GM19043 (cell line): ENCODE measurements around the gene WASHC2C.
"Not testable (repeated sequence)": the region's sequence is repeated elsewhere in the genome, so short reads cannot be mapped to it uniquely, and the experiment has no call there.

Experiments
- ATAC-seq: cut with Tn5 transposase; IDR thresholded peaks from one replicate; pipeline ENCODE4 v1.9.1; 2021; ENCODE audit warnings: low read depth; ENCODE audit not compliant: unreplicated experiment

WASHC2C gene

DNA sequence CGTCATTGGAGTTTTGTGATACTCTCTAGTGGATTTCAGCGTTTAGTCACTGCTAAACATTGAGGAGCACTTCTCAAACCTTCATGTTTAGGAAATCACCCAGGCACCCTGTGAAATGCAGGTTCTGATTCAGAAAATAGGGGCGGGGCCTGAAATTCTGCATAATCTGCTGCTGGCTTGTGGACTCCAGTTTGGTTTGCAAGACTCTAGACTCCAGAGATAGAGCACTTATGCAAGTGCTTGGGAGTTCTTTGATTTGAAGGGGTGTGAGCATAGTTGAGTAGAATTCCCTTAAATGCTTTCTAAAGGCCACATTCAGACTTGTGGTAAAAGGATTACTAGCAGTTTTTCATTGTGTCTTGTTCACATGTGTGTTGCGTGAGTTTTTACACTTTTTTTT lies 41.3 kb downstream of the WASHC2C start:
- ATAC-seq, result not testable (repeated sequence)

DNA sequence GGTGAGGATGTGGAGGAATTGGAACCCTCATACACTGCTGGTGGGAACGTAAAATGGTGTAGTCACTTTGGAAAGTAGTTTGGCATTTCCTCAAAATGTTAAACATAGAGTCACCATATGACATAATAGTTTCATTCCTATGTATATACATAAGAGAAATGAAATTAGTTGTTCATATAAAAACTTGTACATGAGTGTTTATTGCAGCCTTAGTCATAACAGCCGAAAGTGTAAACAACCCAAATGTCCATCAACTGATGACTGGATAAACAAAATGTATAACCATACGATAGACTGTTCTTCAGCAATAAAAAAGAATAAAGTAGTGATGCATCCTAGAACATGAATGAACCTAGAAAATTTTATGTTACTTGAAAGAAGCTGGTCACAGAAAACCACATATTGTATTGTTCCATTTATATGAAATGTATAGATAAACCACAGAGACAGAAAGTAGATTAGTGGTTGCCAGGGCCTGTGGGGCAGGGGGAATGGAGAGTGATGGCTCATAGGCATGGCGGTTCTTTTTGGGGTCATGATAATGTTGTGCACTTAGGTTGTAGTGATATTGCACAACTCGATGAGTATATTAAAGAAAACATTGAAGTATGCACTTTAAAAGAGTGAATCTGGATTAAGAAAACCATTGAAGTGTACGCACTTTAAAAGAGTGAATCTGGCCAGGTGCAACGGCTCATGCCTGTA lies 44.8 kb downstream of the WASHC2C start:
- not testable (repeated sequence) for ATAC-seq

DNA sequence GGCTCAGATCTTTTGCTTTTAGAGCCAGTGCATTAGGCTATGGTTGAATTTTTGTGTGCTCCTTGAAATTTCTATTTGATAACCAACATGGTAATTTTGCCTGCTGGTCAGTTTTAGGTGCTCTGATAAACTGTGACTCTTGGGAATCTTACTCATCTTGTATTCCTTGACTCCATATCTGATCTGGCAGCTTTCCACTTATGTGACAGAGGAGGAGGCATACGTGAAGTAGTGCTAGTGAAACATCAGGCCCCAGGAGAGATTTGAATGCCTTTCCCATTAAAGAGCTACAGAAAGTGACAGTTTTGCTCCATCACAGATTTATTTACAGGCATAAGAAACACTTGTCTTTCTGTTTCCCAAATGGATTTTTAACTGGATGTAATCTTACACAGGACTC lies 59.2 kb downstream of the WASHC2C start:
- ATAC-seq, result not testable (repeated sequence)

DNA sequence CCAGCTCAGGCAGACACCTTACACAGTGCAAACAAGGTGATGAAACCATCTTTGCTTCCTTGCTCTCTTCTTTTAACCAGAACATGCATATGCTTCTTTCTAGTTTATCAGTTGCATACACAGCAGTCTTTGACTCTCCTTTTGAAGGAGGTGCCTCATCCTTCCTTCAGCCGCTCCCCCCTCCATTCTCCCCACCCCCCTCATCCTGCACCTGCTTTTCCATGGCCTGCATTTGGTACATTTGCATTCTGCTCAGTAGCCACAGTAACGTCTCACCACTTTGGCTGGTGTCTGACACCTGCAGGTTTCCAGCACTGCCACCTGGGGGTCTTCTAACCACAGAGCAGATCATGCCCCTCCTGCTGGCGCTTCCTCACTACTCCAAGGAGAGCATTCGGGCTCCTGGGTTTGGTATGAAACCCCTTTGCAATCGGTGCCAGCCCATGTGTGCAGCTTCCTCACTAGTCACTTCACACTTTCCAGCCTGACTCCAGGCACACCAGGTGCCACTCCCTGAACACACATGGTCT lies 60.2 kb downstream of the WASHC2C start:
- not testable (repeated sequence) for ATAC-seq

- not testable (repeated sequence) for ATAC-seq
Measured at GRCh38 chr10:45789991-45790390, 62.9 kb downstream of the WASHC2C start.

- ATAC-seq, result not testable (repeated sequence)
Measured at GRCh38 chr10:45790694-45791426, 63.8 kb downstream of the WASHC2C start.

GRCh38 chr10:45794761-45795160 lies 67.7 kb downstream of the WASHC2C start:
- not testable (repeated sequence) for ATAC-seq

DNA sequence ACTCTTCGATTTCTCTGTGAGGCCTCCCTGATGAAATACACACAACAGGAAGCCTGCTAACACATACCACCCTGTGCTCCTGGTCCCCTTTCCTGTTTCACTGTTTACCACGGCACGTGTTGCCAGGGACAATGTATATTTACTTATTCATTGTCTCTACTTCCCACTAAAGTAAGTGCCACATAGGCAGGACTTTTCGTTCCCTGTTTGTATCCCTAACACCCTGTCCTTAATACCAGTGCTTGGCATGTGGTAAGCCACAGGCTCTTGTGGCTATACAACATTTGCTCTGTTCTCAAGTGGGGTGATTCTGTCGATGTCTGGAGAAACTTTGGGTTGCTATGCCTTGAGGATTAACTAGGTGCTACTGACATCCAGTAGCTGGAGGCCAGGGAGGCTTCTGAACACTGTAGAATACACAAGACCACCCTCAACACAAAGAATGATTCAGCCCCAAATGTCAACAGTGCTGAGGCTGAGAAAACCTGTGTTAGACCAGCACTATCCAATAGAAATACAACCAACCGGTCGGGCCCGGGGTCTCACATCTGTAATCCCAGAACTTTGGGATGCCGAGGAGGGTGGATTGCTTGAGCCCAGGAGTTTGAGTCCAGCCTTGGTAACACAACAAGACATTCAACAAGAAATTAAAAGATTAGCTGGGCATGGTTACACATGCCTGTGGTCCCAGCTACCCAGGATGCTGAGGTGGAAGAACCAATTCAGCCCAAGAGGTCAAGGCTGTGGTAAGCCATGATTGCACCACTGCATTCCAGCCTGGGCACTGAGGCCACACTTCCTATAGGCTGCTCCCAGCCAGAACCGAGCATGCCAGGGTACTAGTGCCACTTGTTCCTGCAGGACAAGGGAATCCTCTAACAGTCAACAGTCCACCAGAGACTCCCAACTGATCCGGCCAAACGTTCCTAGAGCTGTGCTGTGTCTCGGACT lies 76.3 kb downstream of the WASHC2C start:
- ATAC-seq, result not testable (repeated sequence)

GRCh38 chr10:45804996-45805395 lies 77.9 kb downstream of the WASHC2C start:
- not testable (repeated sequence) for ATAC-seq

DNA sequence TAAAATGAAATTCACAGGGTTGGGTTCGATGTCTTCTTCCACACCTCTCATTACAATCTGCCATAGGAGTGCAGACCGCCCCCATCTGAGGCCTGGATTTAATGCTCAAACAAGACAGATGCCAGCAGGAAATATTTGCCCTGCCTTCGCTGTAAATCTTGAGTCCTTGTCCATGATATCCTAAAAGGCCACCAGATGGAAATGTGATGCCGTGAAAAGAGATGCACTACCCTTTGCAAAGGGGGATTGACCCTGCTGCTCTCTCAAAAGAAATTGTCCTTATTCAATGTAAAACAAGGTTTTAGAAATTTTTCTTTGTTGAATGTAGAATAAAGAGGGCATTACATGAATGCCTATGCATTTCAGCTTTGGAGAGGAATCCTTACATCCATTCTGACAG lies 82.8 kb downstream of the WASHC2C start:
- ATAC-seq, result no peak

DNA sequence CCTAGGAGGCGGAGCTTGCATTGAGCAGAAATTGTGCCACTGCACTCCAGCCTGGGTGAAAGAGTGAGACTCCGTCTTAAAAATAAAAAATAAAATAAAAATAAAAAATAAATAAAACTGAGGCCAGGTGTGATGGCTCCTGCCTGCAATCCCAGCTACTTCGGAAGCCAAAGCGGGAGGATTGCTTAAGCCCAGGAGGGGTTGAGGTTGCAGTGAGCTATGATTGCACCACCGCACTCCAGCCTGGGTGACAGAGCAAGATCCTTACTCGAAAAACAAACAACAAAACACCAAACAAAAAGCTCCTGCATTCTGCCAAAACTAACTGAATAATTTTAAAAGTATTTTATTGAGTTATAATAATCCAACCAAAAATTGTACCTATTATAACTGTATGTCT lies 84.0 kb downstream of the WASHC2C start:
- ATAC-seq, result no peak

DNA sequence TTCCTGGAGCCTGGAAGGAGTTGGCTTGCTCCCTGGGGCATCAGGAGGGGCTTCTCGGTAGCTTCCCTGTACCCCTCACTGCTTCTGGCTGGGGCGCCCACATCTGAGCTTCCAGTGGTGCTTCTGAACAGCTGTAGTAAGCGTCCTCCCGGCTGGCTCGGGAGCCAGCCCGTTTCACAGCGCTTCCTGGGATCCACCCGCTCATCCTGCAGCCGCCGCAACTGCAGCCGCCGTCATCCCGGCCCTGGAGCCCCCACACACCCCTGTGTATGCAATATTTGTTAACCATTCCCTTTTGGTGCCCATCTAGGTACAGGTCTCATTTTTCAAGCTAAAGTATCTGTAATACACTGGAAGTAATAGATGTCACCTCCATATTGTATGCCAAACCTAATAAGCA lies 85.9 kb downstream of the WASHC2C start:
- ATAC-seq, result not testable (repeated sequence)

GRCh38 chr10:45814146-45814545 lies 87.1 kb downstream of the WASHC2C start:
- ATAC-seq, result not testable (repeated sequence)

- ATAC-seq, result no peak
Measured at GRCh38 chr10:45817130-45817859, 90.2 kb downstream of the WASHC2C start.

- ATAC-seq, result no peak
Measured at GRCh38 chr10:45817912-45818311, 90.8 kb downstream of the WASHC2C start.

DNA sequence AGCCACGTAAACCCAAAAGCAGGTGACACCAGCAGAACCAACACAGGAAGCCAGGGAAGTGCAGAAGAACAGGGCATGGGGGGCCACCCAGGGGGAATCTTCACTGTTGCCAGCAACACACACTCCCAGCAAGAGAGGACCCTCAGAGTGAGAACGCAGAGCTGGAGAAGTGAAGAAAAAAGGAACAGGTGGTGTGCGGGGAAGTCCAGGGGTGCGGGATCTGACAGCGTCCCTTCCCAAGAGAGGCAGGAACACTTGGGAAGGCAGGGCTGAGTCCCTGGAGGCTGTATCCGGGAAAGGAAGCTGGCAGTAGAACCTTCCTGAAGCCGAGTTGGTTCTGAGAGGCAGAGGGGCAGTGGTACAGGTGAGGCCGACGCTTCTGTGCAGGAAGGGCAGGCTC lies 92.5 kb downstream of the WASHC2C start:
- ATAC-seq, result no peak

DNA sequence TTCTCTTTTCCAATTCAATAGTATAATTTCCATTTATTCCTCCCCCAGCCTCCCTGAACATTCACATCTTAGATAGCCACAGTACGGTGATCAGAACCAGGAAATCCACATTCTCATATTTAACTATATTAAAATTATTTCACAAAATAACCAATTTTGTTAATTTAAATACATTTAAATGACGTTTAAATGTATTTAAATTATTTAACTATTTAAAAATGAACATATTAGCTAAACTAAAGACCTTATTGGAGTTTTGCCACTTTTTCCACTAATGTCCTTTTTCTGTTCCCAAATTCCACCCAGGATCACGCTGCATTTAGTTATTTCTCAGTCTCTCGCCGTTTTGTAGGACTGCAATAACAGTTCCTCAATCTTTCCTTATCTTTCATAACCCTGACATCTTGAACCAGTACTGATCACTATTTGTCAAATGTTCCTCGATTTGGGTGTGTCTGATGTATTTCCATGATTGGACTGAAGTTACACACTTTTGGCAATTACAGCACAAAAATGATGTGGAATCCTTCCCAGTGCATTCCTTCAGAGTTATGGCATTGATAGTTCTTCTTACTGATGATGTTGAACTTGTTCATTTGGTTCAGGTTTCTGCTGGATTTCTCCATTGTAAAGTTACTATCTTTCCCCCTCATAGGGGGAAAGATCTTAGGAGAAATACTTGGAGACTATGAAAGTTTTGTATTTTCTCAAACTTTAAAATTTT lies 93.2 kb downstream of the WASHC2C start:
- not testable (repeated sequence) for ATAC-seq

DNA sequence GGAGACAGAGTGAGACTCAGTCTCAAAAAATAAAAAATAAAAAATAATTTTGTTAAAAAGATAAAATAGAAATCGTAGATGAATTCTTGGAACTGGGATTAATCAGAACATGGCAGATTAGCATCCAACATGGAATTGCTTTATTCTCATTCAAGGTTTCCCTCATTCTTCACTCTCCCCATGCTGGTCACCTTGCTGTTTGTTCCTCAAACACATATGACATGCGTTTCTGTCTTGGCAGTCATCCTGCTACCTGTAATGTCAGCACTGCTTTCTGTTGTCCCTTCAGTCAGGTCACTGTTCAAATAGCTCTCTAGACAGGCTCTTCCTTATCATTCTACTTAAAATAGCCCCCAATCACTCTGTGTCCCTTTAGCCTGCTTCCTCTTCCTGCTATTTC lies 95.9 kb downstream of the WASHC2C start:
- not testable (repeated sequence) for ATAC-seq
